GM20431 (cell line): ENCODE measurements around the gene RGS14.
"Not testable (repeated sequence)": the region's sequence is repeated elsewhere in the genome, so short reads cannot be mapped to it uniquely, and the experiment has no call there.

Experiments
- in situ Hi-C: fragments of 300-500 bp; cut with MseI, MboI; formaldehyde crosslinking; loops from one replicate; pipeline ENCODE4 v1.15.0; 2020; ENCODE audit warnings: low sequenced_read_pairs; ENCODE audit not compliant: unreplicated experiment

Gene RGS14

DNA sequence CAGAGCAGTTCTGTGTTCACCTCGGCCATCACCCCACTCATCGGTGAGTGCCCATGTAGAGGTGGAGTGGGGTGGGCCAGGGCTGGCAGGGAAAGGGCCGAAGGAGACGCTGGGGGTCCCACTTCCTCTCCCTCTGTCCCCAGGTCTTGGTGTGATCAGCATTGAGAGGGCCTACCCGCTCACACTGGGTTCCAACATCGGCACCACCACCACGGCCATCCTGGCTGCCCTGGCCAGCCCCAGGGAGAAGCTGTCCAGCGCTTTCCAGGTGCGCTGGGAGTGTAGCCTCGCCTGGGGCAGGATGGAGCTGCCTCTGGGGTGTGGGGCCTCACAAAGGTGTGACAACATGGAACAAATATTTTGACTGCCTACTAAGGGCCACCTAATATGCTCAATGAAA is 39.1 kb downstream of the RGS14 start:
- in situ Hi-C loops: no loop called here

DNA sequence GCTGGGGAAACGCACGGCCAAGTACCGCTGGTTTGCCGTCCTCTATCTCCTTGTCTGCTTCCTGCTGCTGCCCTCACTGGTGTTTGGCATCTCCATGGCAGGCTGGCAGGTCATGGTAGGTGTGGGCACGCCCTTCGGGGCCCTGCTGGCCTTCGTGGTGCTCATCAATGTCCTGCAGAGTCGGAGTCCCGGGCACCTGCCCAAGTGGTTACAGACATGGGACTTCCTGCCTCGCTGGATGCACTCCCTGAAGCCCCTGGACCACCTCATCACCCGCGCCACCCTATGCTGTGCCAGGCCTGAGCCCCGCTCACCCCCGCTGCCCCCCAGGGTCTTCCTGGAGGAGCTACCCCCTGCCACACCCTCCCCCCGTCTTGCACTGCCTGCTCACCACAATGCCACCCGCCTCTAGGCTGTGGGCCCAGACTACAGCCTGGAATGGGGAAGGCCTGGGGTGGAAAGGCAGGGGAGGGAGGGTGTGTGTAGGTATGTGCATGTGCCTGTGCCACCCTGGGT is 40.2 kb downstream of the RGS14 start:
- in situ Hi-C loops: no loop called here

DNA sequence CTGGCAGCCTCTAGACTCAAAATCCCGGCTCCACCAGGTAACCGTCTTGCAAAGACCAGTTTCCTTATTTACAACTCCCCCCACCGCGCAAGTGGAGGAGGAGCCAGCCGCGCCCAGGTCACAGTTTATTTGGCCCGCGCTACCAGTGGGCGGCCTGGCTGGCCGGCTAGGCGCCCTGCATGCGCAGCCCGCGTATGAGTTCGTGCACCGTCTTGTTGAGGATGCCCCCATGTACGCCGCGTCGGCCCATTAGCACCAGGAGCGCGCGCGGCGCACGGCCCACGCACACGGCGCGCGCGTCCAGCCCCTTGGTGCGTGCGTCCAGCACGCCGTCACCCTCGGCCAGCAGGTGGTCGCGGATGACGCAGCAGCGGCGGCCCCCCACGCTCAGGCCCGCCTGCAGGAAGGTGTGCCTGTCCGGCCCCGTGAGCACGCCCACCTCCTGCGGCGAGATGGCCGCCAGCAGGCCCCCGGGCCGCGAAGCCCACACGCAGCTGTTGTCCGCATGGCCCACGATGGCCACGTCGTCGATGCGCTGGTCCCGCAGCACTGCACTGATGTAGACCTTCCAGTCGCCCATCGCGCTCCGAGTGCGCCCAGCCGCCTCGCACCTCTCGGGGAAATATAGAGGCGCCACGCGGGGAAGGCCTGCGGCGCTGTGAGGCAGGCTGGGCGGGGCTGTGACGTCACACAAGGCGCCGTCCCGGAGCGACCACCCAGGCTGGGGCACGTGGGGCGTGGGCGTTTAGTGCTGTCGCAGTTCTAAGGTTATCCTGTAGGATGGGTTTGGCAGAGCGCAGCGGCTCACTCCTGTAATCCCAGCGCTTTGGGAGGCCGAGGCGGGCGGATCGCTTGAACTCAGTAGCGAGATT is 42.5 kb downstream of the RGS14 start, which contains the start of gene PFN3:
TSS of gene PFN3 (minus strand) at position 665 of the 872 bp plus-strand sequence. CDS start at position 580, 85 bp downstream.
- in situ Hi-C loops: loop anchor here (10.0 kb wide), 1 partner anchor 55 kb away; no protein-coding TSS in a partner anchor

DNA sequence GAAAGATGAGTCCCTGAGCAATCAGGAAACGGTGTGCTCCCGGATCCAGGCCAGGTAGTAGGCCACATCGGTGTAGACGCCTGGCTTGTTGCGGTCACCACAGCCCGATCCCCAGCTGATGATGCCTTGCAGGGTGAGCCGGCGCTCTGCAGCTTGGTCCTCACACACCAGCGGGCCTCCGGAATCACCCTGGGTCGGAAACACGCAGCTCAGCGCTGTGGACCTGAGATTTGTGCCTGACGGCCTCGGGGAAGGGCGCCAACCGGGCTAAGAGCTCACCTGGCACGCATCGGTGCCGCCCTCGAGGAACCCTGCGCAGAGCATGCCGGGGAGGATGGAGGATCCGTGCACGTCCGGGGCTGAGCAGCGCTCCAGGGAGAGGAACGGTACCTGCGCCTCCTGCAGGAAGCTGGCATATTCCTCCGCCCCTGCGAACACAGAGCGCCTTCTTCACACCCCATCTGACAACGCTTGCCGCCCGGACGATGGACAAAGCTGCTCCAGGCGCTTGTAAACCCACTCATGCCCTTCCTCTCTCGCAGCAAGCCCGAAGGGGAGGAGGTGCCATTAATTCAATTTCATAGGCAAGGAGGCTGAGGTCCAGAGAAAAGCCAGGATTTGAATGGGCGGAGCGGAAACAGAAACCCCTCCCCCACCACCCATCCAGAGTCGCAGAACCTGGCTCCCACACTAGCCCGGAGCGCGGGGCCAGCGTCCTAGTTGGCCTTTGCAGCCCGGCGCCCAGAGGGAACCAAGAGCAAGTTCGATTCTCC is 44.7 kb downstream of the RGS14 start:
- in situ Hi-C loops: loop anchor here (10.0 kb wide), 1 partner anchor 52 kb away; no protein-coding TSS in a partner anchor

- in situ Hi-C loops: loop anchor here (10.0 kb wide), 1 partner anchor 52 kb away; no protein-coding TSS in a partner anchor
Observed at GRCh38 chr5:177403102-177403791, 45.5 kb downstream of the RGS14 start.

DNA sequence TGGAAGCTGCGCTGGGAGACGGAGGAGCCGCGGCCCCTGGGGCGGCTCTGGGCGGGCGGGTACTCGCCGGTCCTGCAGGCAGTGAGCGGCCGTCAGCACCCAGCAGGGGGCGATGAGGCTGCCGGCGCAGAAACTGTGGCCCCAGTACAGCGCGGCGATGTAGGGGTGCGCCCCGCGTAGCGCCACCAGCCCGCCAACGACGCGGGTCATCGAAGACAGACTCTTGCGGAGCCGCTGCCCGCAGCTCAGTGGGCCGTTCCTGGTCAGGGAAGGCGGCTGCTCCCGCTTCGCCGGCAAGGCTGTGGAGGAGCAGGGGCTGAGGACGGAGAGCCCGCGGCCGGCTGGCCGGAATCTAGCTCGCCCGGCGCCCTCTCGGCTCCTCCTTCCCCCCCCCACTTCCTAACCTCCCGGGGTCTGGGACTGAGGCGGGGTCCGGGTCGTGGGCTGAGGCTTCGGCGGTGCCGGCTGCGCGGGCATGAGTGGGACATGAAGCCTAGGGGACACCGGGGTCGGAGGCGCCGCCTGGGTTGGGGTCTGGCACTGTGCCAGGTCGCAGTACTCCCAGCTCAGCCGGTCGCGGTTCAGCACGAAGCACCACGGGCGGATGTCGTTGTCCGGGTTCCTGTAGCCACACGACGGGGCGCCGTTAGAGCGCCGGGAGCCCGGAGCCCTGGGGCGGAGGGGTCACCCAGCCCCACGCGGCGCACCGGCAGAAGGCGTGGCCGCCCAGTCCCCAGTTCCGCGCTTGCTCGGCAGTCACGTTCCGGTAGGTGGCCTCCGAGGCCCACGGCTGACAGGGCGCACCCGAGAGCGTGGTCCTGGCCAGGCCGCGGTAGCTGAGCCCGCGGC is 46.3 kb downstream of the RGS14 start:
- in situ Hi-C loops: loop anchor here (10.0 kb wide), 1 partner anchor 51 kb away; no protein-coding TSS in a partner anchor

- in situ Hi-C loops: loop anchor here (10.0 kb wide), 1 partner anchor 50 kb away; no protein-coding TSS in a partner anchor
Observed at GRCh38 chr5:177404641-177405179, 47.0 kb downstream of the RGS14 start.

GRCh38 chr5:177405312-177405711 is 47.6 kb downstream of the RGS14 start:
- in situ Hi-C loops: loop anchor here (10.0 kb wide), 1 partner anchor 49 kb away; no protein-coding TSS in a partner anchor

DNA sequence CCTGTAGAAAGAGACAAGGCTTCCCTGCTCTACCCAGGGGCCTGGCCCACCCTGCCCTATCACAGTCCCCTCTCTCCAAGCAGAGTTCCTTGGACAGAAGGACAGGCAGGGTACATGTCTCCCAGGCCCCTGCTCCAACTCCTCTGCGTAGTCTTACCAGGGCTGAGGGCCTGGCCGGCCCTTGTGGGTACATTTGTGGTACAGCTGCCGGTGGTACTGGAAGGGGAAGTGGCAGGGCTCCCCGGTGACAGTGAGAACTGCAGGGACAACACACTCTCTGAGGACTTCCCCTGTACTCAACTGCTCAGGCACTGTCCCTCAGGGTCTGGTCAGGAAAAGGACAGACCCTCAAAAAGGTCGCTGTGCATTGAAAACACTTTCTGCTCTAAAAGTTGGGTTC is 48.1 kb downstream of the RGS14 start:
- in situ Hi-C loops: loop anchor here (10.0 kb wide), 1 partner anchor 49 kb away; no protein-coding TSS in a partner anchor

- in situ Hi-C loops: loop anchor here (10.0 kb wide), 1 partner anchor 46 kb away; no protein-coding TSS in a partner anchor
Observed at GRCh38 chr5:177409043-177409801, 51.5 kb downstream of the RGS14 start, which contains the start of gene F12. Gene F12 (minus strand): TSS chr5:177409564. CDS start chr5:177409527, 37 bp downstream.

DNA sequence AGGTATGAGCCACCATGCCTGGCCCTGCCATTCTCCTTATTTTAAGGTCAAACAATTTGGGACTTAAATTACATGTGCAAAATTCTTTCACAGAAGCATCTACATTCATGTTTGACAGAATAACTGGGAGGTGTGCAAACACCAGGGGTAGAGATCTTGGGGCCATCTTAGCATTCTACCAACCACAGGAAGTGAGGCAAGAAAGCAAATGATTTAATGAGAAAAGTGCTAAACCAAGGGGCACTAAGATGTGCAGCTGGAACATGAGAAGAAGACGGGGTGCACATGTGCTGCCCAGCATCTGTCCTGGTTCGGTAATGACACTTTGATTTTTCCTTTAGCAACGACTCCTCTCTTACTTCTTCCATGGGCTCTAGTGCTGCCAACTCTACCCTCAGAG is 52.9 kb downstream of the RGS14 start:
- in situ Hi-C loops: no loop called here

- in situ Hi-C loops: no loop called here
Observed at GRCh38 chr5:177412603-177413233, 55.0 kb downstream of the RGS14 start.

- in situ Hi-C loops: no loop called here
Observed at GRCh38 chr5:177414481-177414880, 56.8 kb downstream of the RGS14 start.

- in situ Hi-C loops: not testable (repeated sequence)
Observed at GRCh38 chr5:177417081-177417480, 59.4 kb downstream of the RGS14 start.

DNA sequence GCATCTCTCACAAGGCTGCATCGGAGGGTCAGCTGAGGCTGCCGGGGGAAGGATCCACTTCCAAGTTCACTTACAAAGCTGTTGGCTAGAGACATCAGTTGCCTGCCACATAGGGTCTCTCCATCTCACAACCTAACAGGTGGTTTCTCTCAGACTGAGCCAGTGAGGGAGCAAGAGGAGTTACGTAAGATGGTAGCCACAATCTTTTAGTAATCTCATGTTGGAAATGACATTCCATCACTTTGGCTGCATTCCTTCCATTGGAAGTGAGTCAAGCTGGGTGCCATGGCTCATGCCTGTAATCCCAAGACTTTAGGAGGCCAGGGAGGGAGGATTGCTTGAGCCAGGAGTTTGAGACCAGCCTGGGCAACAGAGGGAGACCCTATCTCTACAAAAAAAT is 61.3 kb downstream of the RGS14 start:
- in situ Hi-C loops: no loop called here

- in situ Hi-C loops: not testable (repeated sequence)
Observed at GRCh38 chr5:177420472-177420871, 62.7 kb downstream of the RGS14 start.

DNA sequence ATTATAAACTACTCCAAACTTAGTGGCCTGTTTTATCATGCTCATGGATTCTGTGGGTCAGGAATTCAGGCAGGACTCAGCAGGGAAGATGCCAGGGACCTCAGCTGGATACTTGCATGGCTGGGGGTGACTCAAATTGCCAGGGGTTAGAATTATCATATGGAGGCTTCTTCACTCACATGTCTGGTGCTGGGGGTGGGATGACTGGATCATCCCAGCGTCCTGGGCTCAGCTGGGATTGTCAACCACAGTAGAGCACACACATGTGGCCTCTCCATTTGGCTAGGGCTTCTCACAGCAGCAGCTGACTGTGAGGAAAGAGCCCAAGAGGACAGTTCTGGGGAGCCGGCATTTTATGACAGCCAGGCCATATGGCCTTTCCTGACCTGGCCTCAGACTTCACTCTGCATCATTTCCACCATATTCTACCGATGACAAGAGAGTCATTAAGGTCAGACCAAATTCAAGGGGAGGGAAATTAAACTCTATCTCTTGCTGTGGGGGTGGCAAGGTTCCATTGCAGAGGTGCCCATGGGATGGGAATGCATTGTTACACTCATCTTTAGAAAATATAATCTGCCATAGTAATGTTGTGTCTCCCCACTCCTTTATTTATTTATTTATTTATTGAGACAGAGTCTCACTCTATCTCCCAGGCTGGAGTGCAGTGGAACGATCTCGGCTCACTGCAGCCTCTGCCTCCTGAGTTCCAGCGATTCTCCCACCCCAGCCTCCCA is 63.5 kb downstream of the RGS14 start:
- in situ Hi-C loops: no loop called here
